Measurements from ENCODE around the gene NRIP1.

The NRIP1 gene

DNA sequence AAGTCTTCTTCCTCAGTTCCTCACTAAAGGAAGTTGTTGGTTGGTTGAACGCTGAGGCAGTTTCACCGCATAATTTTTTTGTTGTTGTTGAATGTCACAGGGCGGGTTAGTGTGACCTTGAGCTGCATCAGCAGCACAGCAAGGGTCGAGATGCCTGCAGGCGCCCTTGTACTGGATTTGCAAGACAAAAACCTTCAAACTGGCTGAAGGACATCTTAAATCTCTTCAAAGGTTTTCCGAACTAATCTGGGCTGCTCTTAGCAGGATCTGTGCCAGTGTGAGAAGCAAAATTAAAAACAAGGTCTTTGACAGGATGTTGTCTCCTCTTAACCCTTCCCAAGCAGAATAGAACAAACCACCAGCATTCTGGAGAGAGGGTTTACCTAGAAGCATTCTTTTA, 59.4 kb downstream of the NRIP1 start:
- DNase-seq, result peak; percentile 8

DNA sequence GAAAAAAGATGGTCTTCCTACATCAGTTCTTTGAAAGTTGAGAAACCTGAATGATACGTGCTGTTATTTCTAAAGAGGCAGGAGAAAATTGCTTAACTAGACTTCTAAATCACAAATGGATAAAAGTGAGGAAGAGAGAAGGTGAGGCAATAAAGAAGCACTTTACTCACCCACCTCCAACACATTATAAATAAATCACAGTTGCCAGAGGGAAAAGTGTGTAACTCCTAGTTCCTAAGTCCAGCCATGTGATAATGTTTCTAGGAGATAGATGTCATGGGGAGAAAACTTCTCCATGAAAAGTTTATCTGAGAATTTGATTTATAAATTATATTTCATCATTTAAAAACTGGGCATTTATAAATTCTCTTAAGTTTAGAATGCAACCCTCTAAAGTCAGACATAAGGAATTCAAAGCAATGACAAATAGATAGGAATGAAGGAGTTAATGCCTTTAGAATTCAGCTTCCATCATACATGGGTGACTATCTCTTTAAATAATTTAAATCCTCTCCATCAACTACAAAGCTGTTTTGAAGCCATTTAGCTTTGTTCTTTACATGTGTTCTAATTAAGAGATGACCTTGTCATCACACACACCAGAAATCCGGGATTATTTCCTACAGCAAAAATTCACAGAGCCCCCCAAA, 60.0 kb downstream of the NRIP1 start:
- DNase-seq, result no peak

DNA sequence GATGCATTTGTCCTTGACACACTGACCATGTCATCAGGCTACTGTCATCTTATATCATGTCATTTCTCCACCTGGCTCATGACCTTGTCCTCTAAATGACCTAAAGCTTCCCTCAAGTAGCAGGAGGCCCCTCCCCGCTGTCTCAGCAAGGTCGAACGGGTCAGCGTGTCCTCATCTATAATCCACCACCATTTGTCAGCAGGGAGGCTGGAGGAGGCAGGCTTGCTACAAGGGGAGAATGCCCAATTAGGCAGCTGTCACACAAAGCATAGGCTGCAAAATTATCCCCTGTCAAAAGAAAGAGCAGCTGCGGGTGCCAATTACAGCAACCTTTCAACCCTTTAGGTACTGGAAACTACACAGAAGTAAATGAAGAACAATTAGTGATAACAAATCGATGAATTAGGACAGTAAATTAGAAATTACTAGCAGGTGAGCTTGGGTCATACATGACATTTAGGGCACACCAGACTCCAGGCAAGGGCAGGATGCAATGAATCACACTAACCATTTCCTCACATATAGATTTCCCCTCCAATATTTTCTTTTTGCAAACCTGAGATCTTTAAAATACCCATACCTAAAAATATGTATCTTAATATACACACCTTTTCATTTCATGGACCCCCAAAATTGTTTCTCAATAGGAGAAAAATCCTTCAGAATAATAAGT, 61.2 kb downstream of the NRIP1 start:
- no peak for DNase-seq

DNA sequence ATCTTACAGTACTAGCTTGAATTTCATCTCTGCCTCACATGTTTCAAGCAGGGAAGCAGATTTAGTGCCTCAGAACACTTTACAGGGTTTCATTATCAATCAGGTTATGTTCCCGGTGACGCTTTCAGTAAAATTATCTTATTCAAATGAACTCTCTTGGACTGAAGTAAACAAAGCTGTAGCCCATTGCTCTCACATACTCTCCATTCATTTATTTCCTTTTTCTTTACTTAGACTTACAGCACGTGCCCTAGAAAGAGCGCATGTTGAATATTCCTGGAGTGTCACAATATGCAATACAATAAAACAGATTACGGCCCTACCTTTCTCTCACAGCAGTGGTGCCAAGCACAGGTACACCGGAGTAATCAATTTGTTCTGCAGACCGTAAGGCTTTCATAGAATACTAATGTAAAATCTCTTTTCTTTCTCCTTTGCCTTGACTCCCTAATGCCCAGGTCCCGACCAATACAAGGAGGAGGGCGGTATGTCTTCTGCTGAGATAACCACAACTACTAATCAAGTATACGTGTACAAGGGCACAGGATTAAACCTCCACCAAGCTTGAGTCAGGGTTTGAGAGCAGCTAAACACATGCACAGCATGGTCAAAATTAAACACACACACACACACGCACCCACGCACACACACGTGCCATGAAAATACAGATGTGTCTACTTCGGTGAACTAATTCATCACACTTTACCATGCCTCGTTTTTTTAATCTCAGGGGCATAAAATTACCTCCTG, 62.8 kb downstream of the NRIP1 start:
- DNase-seq, result no peak

DNA sequence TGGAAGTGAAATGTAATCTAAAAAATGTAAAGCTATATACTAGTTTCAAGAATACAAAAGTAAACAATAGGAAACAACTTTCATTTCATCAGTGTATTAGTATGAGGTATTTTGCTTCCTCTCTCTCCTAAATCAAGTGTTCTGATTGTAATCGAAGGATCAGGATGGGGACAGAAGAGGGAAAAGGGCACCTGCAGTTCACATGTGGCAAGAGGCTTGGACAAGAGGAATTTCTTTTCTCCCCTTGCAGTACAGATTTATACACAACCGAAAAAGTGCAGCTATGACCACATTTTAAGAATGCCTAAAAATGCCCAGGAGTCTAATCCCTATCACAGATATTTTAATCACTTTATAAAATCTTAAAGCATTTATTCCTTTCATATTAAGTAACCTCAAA, 63.7 kb downstream of the NRIP1 start:
- no peak for DNase-seq

DNA sequence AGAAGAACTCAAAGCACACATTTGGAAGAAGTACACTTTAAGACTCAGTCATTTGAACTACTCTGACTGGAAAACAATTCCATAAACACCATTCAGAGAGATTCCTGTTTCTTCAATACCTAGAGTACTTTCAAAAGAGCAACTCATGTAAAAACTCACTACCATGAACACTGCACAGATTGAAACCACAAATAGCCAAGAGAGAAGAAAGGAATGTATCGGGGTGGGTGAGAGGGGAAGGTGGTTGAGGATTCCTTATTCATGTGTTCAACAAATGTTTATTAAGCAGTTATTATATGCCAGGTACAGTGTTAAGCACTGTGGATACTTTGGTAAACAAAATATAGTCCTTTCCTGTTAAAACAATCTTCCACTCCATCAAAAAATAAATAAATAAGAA, 64.7 kb downstream of the NRIP1 start:
- DNase-seq, result no peak

DNA sequence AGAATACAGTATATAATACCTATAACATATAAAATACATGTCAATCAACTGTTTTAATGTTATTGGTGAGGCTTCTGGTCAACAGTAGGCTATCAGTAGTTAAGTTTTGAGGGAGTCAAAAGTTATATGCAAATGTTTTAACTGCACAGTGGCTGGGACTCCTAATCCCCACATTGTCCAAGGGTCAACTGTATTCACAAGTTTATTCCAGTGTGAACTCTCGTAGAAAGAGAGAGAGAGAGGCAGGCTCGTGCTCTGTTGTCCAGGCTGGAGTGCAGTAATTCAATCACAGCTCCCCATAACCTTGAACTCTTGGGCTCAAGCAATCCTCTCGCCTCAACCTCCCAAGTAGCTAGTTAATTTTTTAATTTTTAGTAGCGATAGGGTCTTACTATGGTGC, 66.0 kb downstream of the NRIP1 start:
- no peak for DNase-seq

DNA sequence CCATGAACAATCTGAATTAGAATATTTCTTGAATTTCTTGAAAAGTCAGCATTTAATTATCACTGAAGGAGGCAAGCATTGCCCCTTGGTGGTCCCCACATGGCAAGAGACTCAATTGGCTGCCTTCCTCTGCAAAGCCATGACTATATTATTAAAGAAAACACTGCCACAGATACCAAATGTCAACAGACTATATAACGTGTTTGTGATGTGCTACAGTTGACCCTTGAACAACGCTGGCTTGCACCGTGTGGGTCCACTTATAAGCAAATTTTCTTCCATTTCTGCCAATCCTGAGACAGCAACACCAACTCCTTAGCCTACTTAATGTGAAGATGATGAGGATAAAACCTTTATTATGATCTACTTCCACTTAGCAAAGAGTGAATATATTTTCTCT, 66.5 kb downstream of the NRIP1 start:
- no peak for DNase-seq

DNA sequence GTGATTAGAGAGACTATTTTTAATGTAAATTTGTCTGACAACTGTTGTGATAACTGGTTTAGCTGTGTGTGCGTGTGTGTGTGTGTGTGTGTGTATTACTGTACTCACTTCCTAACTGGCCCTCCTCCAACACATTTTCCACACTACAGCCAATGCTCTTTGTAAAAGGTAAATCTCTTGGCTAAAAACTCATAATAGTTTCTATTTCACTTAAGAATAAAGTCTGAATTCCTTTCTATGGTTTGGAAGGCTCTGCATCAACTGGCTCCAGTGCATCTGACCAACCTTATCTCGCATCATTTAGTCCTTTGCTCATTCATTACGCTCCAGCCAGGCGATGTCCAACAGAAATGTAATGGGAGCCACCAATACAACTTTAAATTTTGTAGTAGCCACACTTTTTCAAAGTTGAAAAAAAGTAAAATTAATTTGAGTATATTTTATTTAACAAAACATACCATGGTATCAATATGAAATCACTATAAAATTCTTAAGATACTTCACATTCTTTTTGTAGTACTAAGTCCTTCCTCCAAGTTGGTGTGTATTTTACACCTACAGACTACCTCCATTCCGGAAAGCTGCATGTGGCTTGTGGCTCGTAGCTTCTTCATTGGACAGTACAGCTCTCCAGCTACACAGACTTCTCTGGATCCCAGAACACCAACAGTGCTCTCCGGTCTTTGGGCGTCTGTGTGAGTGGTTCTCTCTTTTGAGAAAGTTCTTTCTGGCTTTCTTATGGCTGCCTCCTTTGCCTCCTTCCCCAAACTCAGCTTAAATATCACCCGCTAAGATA, 68.9 kb downstream of the NRIP1 start:
- DNase-seq, result no peak

DNA sequence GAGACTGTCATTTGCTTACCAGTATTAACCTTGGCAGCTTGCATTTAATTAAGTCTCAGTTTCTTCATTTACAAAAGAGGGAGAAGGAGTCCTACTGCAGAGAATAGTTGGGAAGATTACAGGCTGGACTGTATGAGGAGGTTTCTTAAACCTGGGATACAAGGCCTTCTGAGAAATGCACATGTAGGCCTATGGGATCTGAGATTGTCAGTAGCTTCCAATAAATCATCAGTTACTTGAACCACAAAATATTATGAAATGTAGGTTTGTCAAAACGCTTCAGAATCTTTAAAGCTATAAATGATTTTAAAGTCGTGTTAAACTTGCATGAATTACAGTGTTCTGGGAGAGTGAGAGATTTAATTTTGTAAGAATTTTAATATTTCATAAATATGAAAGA, 69.6 kb downstream of the NRIP1 start:
- DNase-seq, result no peak

DNA sequence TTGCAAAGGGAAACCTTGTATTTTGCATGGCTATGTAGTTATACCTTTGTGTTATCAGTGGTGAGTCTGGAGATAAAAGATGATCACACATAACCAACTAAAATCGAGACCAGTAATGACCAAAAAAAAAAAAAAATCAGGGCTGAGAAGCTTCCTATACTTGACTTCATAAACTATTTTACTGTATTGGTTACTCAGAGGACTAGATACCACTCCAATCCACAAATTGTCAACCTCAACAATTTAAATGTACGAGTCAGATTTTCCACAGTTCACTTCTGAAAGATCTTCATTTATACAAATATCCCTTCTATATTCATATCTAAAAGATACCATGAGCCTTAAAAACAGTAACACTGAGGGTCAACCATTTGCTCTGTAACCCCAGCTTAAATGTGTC, 71.7 kb downstream of the NRIP1 start:
- DNase-seq, result no peak

DNA sequence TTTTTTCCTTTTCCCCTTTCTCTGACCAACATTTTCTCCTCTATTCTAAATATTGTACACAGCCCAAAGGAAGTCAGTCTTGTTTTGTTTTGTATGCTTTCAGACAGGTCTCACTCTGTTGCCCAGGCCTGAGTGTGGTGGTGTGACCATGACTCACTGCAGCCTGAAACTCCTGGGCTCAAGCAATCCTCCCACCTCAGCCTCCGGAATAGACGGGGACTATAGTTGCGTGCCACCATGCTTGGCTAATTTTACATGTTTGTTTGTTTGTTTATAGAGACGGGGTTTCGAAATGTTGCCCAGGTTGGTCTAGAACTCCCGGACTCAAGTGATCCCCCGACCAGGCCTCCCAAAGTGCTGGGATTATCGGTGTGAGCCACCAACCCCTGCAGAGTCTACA, 72.8 kb downstream of the NRIP1 start:
- DNase-seq, result no peak

DNA sequence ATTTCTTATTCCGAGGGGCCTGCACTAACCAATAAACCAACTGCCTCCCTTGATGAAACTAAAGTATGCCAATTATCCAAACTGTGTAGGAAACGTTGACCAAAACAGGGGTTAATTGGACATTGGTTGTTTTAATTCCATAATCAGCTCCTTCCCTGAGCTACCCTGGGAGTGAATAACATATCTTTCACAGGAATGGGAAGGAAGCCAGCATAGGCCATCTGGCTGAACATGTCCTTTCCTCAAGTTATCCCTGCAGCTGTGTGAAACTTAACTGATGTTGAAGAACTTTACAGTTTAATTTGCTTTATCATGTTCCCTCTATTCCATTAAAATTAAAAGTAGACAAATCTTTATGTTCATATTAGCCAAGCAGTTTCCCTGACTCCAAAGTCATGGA, 75.4 kb downstream of the NRIP1 start:
- no peak for DNase-seq

DNA sequence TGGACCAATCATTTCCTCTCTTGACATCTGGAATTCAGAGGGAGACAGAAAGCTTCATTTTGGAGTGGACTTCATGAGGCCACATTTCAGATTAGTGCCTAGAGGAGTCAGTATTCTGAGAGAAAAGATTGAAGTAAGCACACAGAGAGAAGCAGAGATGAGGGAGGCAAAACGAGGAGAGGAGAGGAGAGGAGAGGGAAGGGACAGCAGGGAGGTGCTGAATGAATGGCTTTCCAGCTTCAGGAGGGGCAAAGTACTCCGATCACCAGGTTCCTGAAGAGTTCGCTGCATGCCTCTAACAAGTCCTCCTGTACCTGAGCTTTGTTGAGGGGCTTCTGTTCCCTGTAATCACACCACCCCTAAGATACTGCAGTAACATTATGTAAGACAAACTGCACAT, 76.0 kb downstream of the NRIP1 start:
- no peak for DNase-seq

DNA sequence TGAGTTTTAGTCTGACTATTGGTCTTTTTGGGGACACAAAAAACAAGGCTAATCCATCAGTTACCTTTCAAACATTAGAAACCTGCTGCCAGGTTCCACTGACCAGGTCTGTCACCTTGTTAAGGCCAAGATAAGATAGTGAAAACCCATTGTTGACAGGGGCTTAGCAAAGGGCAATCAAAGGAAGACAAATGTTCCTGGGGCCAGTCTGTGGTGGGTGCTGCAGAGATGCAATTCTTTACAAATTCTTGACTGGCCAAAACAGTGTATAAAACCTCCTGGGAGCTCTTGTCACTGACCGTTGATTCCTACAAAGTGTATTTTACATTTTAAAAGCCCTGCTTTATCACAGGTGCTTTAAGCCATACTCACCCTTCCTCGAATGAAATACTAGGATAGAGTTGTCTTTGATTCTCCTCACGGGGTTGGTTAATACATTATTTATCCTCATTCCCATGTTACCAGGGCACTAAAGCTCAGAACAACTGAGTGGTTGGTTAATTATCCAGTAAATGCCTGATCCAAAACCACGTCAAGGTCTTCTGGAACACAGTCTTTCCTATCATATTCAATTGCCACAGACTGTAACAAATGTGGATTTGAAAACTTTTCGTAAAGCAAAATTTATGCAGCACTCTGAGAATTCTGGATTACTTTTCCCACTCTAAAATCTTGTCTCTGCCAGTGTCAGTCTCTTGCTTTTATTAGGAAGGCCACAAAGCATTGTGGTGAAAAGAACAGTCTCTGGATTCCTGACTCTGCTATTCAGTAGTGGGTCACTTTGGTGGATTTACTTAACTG, 77.2 kb downstream of the NRIP1 start:
- no peak for DNase-seq

DNA sequence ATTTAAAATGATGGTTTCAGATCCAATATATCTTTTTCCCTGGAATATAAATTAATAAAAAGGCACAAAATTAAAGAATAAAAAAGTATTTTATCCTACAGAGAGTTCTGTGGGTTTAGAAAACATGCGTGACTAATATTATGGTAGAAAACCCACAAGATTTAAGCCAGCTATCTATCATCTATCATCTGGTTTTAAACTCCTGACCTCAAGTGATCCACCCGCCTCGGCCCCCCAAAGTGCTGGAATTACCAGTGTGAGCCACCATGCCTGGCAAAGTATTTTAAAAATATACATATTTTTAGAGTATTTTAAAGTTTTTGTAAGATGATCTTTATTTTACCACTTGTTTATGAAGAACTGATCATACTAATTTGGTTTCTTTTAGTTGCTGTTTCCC, 79.5 kb downstream of the NRIP1 start:
- DNase-seq, result no peak

DNA sequence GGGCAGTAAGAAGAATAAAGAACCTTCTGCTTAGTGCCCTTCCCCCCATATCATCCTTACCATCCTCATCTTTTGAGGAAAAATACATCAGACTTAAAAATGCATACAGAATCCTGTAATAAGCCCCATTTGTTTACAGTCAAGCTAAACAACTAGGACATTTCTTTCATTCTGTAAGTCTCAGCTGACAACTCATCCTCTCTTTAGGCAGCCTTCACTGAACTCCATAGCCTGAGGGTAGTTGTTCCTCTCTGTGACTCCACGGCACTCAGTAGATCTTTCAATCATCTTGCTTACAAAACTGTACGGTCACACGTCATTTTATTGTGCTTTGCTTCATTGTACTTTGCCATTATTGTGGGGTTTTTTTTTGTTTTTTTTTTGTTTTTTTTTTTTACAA, 82.5 kb downstream of the NRIP1 start:
- DNase-seq, result no peak

DNA sequence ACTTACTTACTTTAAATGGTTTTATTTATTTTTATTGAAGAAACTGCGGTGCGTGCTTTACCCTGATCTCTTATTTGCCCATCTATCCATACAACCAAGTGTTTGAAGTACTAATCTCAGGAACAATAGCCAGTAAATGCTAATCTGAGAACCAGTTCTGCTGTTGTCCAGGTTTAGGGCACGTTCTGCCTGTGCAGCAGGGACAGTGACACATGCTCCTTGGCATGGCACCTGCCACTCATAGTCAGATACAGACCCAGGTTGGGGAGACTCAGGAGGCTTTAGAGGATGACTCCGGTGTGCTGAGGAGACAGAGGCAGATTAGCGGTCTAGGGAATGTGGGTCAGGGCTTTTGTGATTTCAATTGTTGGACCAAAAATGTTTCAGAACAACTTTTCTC, 83.6 kb downstream of the NRIP1 start:
- DNase-seq, result no peak

DNA sequence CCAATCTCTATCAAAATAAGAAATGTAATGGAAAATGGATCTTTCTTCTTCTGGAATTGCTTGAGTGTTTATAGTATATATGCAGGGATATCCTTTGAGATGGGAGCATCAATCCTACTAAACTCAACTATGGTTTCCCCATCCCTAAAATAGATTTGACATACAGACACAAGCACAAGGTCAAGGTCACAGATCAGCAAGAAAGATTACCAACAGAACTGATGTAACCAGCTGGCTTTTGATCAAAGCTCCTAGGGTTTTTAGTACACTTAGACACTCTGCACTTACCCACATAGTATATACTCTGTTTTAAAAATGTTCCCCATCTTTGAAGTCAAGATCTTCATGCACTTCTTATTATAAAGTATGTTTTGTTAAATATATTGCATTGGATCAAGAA, 85.5 kb downstream of the NRIP1 start:
- DNase-seq, result no peak

DNA sequence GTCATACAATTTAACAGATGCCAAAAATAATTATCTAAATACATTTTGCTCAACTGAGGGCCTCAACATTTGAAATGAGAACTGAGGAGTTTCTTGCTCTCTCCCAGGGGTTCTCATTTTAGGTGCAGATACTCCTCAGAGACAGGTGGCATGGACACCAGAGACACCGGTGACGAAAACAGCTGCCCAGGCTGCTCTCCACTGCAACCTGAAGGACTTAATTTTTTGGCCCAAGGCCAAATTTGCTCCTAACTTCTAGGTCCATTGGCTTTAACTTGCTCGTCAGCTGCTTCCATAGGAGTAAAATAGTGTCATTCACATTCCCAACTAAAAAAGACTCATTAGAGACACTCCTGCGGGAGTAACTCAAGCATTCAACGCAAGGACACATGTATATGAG, 87.0 kb downstream of the NRIP1 start:
- no peak for DNase-seq

DNA sequence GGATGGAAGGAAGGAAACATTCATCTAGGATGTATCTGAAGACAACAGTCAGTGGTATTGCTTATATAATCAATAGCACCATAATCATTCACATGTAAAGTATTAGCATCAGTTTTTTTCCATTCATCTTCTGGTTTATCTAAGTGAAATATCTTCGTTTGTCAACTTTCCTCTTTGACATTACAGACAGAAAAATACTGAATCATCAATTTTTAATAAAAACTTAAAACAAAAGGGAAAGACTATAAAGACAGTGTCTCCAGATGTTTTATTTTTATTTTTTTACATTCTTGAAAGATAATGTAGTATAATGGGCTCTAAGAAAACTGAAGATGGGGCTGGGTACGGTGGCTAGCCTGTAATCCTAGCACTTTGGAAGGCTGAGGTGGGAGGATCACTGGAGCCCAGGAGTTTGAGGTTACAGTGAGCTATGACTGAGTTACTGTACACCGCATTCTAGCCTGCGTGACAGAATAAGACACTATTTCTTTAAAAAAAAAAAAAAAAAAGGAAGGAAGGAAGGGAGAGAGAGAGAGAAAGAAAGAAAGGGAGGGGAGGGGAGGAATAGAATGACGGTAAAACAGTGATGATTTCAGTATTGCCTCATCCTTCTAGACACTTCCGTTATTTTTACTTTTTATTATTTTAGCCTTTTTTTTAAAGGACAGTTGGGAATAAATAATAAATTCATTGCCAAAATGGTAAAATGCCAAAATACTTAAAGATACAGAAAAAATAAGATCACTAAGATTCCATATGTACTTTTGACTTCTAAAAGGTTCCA, 89.5 kb downstream of the NRIP1 start:
- DNase-seq, result no peak

DNA sequence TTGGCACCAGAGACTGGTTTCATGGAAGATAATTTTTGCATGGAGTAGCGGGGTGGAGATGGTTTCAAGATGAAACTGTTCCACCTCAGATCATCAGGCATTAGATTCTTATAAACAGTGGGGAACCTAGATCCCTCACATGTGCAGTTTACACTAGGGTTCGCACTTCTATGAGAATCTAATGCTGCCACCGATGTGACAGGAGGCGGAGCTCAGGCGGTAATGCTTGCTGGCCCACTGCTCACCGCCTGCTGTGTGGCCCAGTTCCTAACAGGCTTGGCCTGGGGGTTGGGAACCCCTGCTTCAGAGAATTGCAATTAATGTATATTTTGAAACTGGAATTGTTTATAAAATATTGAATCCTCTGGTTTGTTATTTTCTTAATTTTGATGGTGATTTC, 92.1 kb downstream of the NRIP1 start:
- no peak for DNase-seq

Data from CD4-positive, alpha-beta T cell treated with Interleukin-12 subunit alpha and Interleukin-12 subunit beta, for 1 hour (primary cell).